AG10803 (cell line): ENCODE results near the gene FHIT.

Experiments
- DNase-seq: peaks from one replicate; pipeline ENCODE4 v3.0.0; 2010; ENCODE audit warnings: low read depth
- H3K4me3 ChIP-seq: 2 replicates; pipeline ENCODE4 v1.5.1; 2011; ENCODE audit warnings: mild to moderate bottlenecking, low read length, control low read depth
- CTCF ChIP-seq: conservative IDR thresholded peaks from 2 replicates; pipeline ENCODE4 v1.5.1; 2011; ENCODE audit warnings: mild to moderate bottlenecking, low read length, control low read depth, inconsistent platforms

FHIT gene

DNA sequence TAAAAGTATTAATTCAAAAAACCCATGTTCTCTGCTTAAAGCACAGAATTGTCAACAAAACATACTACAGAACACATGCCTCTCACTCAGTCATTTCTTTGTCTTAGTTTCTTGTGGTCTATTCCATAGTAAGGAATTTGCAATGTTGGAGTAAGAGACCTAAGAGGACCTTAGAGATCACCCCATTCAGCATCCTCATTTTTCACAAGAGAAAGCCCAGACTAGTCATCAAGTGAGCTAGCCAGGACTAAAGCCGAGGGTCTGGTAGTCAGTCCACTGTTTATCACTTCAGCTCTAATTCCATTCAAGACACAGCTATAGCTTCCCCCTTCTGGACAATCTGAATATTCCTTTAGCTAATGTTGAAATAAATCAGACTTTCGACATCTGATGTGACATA is 601.1 kb downstream of the FHIT start:
- DNase-seq = peak; percentile 4
- no peak for TF ChIP-seq CTCF

DNA sequence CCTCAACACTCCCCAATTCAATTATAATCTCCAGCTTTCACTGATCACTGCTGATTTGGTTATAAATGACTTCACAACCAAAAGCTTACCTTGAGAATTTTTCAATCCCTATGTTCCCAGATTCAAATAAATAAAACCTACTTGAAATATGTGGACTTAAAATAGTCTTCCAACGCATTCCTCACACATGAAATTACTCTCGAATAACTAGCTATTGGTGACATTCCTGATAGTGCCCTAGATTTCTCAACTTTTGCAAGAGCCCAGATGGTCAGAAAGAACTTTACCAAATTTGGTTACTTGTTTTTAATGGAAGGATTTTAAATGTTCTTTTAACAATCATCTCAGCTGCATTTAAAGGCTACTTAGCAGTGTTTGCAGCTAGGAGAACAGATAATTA is 605.5 kb downstream of the FHIT start:
- DNase-seq = peak; percentile 54
- no peak overlapping the region for H3K4me3 ChIP-seq
- TF ChIP-seq CTCF = no peak

More for the DNA sequence above, 601.1 kb downstream of the FHIT start:
- H3K4me3 ChIP-seq = no peak overlapping the region

- no peak for TF ChIP-seq CTCF
- no peak overlapping the region for H3K4me3 ChIP-seq
- DNase-seq = no peak
These were observed 607.4 kb downstream of the FHIT start for GRCh38 chr3:60643831-60644230.

GRCh38 chr3:60641354-60641753 is 609.9 kb downstream of the FHIT start:
- no peak for DNase-seq
- no peak for TF ChIP-seq CTCF
- H3K4me3 ChIP-seq = no peak overlapping the region

- peak; percentile 26 for DNase-seq
- TF ChIP-seq CTCF = no peak
- no peak overlapping the region for H3K4me3 ChIP-seq
These were observed 614.4 kb downstream of the FHIT start for GRCh38 chr3:60636846-60637245.

DNA sequence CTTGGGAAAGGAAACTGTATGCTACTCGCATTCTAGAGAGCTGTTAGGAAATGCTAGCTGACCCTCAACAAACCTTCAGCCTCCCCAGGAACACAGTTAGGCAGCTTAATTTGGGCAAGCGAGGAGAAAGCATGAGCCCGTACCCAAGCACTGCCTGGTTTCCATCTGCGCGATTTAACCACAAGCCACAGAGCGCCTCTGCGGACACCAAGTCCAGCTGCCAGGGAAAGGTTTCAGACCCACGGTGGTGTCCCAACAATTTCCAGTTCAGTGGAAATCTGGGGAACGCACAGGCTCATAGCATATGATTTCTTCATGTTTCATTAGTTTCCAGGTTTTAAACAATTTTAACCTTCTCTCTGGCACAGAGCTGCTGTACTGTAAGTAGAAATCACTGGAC is 617.6 kb downstream of the FHIT start:
- no peak for TF ChIP-seq CTCF
- no peak overlapping the region for H3K4me3 ChIP-seq
- peak; percentile 81 for DNase-seq

- no peak for DNase-seq
- TF ChIP-seq CTCF = no peak
- H3K4me3 ChIP-seq = no peak overlapping the region
These were observed 619.7 kb downstream of the FHIT start for GRCh38 chr3:60631509-60631908.
